Activated CD8-positive, alpha-beta T cell treated with anti-CD3 and anti-CD28 coated beads for 36 hours (primary cell): ENCODE measurements around the gene CNTNAP2. TPM values are rescaled to one million over a fixed set of nuclear protein-coding genes. Genes with fewer than 3 reads are reported as not detected.

Experiments used
- ATAC-seq: fragments of 200-7000 bp; cut with Tn5 transposase; one replicate; pipeline ENCODE4 v1.10.0; 2021; ENCODE audit warnings: mild to moderate bottlenecking, moderate library complexity
- CTCF ChIA-PET: fragments of 350-600 bp; sonication (Branson Sonifier 250); formaldehyde crosslinking; loops from one replicate; lab custom pipeline; 2021; ENCODE audit warnings: antibody characterized with exemption; lab: Charles Lee
- POLR2A ChIA-PET: fragments of 350-600 bp; sonication (Branson Sonifier 250); formaldehyde crosslinking; loops from one replicate; lab custom pipeline; 2021; ENCODE audit warnings: antibody characterized with exemption; lab: Charles Lee
- DNase-seq: peaks from one replicate; pipeline ENCODE4 v3.0.0-alpha.2; 2020
- H3K27ac Mint-ChIP-seq: one replicate; pipeline ENCODE4 v1.8.0; 2021; ENCODE audit warnings: mild to moderate bottlenecking, mixed read lengths
- H3K27me3 Mint-ChIP-seq: one replicate; pipeline ENCODE4 v1.8.0; 2021; ENCODE audit warnings: mixed read lengths
- H3K36me3 Mint-ChIP-seq: one replicate; pipeline ENCODE4 v1.8.0; 2021; ENCODE audit warnings: low read depth, mixed read lengths
- H3K4me1 Mint-ChIP-seq: one replicate; pipeline ENCODE4 v1.8.0; 2021; ENCODE audit warnings: low read depth, mixed read lengths
- H3K4me3 Mint-ChIP-seq: one replicate; pipeline ENCODE4 v1.8.0; 2021; ENCODE audit warnings: mild to moderate bottlenecking, moderate library complexity, mixed read lengths
- H3K9me3 Mint-ChIP-seq: one replicate; pipeline ENCODE4 v1.8.0; 2021; ENCODE audit warnings: mixed read lengths
- intact Hi-C: fragments of 100-400 bp; cut with micrococcal nuclease; formaldehyde crosslinking; loops from one replicate; pipeline ENCODE4 v1.10.0; 2022
- total RNA-seq, 2 experiments: library from RNA; stranded (reverse); gene quantifications; one replicate each; pipeline ENCODE4 v1.2.3, GENCODE V29; 2021
- TF ChIP-seq, protein P1 (sequence below): fragments of 200-600 bp; IDR thresholded peaks from one replicate; pipeline ENCODE4 v1.8.0; 2022; ENCODE audit warnings: antibody characterized with exemption, mild to moderate bottlenecking

Gene CNTNAP2
- total RNA-seq, 2 experiments from 2014 or later, result not detected

GRCh38 chr7:147707926-147708325 lies 1591.3 kb downstream of the CNTNAP2 start:
- intact Hi-C loops, result no loop called here

GRCh38 chr7:147708871-147709270 lies 1592.3 kb downstream of the CNTNAP2 start:
- Mint-ChIP-seq H3K4me3 (no peak overlapping the region), H3K9me3 (peaks cover 21% of the 10 kb centered on the region), H3K4me1 (no peaks in the 10 kb centered on the region), H3K27ac (no peak overlapping the region), H3K27me3 (no peaks in the 10 kb centered on the region), H3K36me3 (no peaks in the 10 kb centered on the region)
- DNase-seq (no peak), ATAC-seq (no peak)
- TF ChIP-seq, protein P1, sequence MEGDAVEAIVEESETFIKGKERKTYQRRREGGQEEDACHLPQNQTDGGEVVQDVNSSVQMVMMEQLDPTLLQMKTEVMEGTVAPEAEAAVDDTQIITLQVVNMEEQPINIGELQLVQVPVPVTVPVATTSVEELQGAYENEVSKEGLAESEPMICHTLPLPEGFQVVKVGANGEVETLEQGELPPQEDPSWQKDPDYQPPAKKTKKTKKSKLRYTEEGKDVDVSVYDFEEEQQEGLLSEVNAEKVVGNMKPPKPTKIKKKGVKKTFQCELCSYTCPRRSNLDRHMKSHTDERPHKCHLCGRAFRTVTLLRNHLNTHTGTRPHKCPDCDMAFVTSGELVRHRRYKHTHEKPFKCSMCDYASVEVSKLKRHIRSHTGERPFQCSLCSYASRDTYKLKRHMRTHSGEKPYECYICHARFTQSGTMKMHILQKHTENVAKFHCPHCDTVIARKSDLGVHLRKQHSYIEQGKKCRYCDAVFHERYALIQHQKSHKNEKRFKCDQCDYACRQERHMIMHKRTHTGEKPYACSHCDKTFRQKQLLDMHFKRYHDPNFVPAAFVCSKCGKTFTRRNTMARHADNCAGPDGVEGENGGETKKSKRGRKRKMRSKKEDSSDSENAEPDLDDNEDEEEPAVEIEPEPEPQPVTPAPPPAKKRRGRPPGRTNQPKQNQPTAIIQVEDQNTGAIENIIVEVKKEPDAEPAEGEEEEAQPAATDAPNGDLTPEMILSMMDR, result no peak
- intact Hi-C loops, result no loop called here
- CTCF ChIA-PET, result no interaction called here
- POLR2A ChIA-PET, result no interaction called here

More at GRCh38 chr7:147707926-147708325, 1591.3 kb downstream of the CNTNAP2 start:
- Mint-ChIP-seq H3K4me3 (no peak overlapping the region), H3K27me3 (no peaks in the 10 kb centered on the region), H3K9me3 (peaks cover 22% of the 10 kb centered on the region), H3K4me1 (no peaks in the 10 kb centered on the region), H3K27ac (no peak overlapping the region), H3K36me3 (no peaks in the 10 kb centered on the region)
- no peak for ATAC-seq
- POLR2A ChIA-PET, result no interaction called here
- CTCF ChIA-PET, result no interaction called here
- TF ChIP-seq, protein P1, result no peak
- DNase-seq, result no peak

DNA sequence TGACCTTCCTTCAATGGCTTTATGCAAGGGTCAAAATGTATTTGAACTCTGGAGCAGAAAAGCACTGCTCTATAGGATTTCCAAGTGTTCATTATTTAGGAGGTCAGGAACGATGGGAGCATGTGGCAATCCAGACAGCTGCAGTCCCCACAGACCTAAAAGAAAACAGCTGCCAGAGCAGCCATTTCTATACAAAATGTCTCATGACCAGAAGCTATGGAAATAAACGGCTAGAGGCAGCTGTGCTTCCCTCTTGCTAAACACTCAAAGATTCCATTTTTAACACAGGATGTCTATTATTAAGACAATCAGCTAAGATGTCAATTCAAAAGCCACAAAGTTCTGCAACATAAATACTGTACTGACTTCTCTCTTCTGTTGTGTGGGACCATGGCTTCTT lies 1594.8 kb downstream of the CNTNAP2 start:
- no peaks in the 10 kb centered on the region for H3K27me3 Mint-ChIP-seq
- H3K27ac Mint-ChIP-seq, result no peak overlapping the region
- DNase-seq, result no peak
- TF ChIP-seq, protein P1, result no peak
- H3K4me1 Mint-ChIP-seq, result no peaks in the 10 kb centered on the region
- no peak for ATAC-seq
- no peaks in the 10 kb centered on the region for H3K36me3 Mint-ChIP-seq
- peaks cover 16% of the 10 kb centered on the region for H3K9me3 Mint-ChIP-seq
- intact Hi-C loops, result no loop called here
- POLR2A ChIA-PET, result no interaction called here
- CTCF ChIA-PET, result no interaction called here
- H3K4me3 Mint-ChIP-seq, result no peak overlapping the region

GRCh38 chr7:147721962-147722830 lies 1605.6 kb downstream of the CNTNAP2 start:
- Mint-ChIP-seq H3K4me1 (no peaks in the 10 kb centered on the region), H3K9me3 (no peaks in the 10 kb centered on the region), H3K27ac (no peak overlapping the region), H3K4me3 (no peak overlapping the region), H3K27me3 (no peaks in the 10 kb centered on the region), H3K36me3 (no peaks in the 10 kb centered on the region)
- ATAC-seq, result no peak
- intact Hi-C loops, result loop anchor here (10.0 kb wide), 1 partner anchor 63 kb away; no protein-coding TSS in a partner anchor
- ChIA-PET POLR2A (no interaction called here), CTCF (no interaction called here)
- no peak for DNase-seq
- TF ChIP-seq, protein P1, result no peak

GRCh38 chr7:147723536-147723935 lies 1606.9 kb downstream of the CNTNAP2 start:
- H3K4me3 Mint-ChIP-seq, result no peak overlapping the region
- no peaks in the 10 kb centered on the region for H3K9me3 Mint-ChIP-seq
- POLR2A ChIA-PET, result no interaction called here
- no peak for DNase-seq
- no peaks in the 10 kb centered on the region for H3K4me1 Mint-ChIP-seq
- CTCF ChIA-PET, result interaction anchor here (0.6 kb wide), 1 partner anchor 342 kb away, joined by 3 read pairs; no protein-coding TSS in a partner anchor
- no peak for ATAC-seq
- no peak overlapping the region for H3K27ac Mint-ChIP-seq
- intact Hi-C loops, result loop anchor here (10.0 kb wide), 1 partner anchor 61 kb away; no protein-coding TSS in a partner anchor
- TF ChIP-seq, protein P1, result no peak
- no peaks in the 10 kb centered on the region for H3K27me3 Mint-ChIP-seq
- no peaks in the 10 kb centered on the region for H3K36me3 Mint-ChIP-seq
